ENCODE results near the gene KCNH5.
A peak's percentile ranks its signal among the peaks of the same experiment; 100 is the strongest.

KCNH5 gene

DNA sequence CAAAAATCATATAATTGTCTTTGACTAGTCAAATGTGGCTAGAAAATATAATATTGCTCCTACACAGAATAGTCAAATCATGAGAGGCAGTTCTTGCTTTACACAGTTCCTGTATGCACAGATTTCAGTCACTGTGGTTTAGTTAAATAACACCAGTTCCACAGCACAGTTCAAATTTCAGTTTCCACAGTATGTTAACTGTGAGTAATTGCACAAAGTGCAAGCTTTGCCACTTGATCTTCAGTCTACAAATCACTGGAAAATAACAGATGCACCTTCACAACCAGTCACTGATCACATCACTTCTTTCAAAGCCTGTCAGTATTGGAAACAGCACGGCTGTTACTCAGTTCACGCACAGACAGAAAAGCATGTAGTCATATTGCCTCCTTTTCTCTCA is 38.7 kb downstream of the KCNH5 start:
- no peak for DNase-seq (ENCODE audit: low read depth in 2 of 2)

DNA sequence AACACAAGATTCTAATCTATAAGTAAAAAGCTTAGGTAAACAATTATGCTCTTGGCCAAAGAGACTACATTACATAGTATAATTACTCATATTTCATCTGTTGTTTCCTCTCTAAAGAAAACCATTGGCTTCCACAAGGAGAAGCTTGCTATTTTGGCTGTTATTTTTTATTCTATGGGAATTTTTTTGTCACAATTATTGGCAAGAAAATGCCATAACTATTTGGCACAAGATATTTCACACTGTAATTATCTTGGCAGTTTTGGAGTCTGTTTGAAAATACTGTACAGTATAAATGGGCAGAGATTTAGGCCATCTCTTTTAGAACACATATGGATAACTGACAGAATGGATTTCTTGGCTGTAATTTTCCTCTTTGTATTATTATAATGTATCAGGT is 51.2 kb downstream of the KCNH5 start:
- DNase-seq (ENCODE audit: low read depth in 2 of 2), result no peak

DNA sequence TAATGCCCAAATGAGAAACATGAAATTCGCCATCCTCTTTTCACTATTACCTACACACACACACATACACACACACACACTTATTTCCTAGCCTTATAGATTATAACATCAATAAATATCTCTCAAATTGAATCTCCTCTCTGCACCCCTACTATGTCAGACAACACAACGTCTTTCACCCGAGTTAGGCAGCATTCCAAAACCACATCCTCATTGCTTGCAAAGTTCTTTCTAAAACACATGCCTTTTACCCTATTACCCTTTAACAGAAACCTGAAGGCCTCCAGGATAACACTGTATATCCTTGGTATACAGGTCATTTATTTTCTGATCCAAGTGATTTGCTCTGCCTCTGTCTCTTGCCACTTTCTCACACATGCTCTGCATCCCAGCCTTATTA is 56.3 kb downstream of the KCNH5 start:
- peak in 1 of 2 experiments; percentile 1 for DNase-seq (ENCODE audit: low read depth in 2 of 2)

DNA sequence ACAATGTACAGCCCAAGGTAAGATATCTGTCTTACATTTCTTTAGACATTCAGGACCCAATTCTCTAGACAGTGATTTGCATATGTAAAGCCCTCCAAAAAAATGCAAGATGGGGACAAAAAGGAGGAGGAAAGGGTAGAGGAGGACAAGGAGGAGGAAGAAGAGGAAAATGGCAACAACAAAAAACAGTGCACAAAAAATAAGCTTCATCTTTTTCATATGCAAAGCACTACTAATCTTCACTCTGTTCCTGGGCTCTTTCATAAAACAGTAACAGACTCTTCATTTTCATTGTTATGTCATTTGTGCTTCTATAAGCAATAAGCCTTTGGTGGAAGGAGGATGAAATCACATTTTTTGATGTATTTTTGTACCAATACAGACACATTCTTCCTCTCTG is 61.4 kb downstream of the KCNH5 start:
- DNase-seq (ENCODE audit: low read depth in 2 of 2), result no peak

DNA sequence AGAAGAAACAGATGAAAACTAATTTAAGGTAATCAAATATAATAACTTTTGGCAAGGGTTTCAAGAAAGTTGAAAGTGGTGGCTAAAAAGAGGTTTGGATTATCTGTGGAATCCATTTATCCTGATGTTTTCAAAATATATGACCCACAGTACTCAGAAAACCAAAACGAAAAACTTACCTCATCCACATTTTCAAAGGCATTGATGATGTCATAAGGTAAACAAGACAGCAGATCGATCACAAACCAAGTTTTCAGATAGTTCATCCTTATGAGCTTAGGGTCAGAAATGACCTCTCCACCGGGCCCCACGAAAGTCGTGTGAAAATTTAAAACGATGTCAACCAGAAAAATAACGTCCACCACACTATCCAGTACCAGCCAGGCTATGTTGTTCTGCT is 64.6 kb downstream of the KCNH5 start:
- DNase-seq (ENCODE audit: low read depth in 2 of 2), result no peak

DNA sequence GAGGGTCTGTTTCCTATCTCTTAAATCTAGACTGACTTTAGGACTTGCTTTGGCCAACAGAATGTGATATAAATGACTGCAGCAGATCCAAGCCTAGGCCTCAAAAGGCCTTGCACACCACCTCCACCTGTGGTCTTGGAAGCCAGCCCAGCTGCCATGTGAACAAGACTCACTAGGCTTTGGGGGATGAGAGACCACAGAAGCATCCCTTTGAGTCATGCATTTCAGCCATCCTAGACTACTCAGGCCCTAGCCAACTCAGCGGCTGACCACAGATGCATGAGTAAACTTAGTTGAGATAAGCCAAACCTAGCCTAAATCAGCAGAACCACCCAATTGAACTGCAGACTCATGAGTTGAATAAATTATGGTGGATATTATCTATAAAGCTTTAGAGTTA is 87.7 kb downstream of the KCNH5 start:
- DNase-seq (ENCODE audit: low read depth in 2 of 2), result peak; percentile 75 to 78

DNA sequence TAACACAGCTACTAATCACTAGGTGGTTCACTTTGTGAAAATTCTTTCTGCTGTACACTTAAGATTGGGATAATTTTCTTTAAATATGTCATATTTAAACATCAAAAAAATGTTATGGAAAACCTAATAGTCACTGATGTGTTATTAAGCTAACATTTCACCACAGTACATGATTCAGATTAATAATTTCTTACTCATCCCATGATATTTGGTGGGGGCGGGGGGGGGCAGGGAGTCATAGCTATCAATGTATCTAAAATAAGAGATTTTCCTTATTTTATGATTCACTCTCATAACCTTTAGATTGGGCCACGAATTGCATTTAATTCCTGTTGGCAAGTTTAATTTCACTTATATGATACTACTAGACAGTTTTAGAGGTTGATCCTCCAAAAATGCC is 88.8 kb downstream of the KCNH5 start:
- peak in 1 of 2 experiments; percentile 3 for DNase-seq (ENCODE audit: low read depth in 2 of 2)

DNA sequence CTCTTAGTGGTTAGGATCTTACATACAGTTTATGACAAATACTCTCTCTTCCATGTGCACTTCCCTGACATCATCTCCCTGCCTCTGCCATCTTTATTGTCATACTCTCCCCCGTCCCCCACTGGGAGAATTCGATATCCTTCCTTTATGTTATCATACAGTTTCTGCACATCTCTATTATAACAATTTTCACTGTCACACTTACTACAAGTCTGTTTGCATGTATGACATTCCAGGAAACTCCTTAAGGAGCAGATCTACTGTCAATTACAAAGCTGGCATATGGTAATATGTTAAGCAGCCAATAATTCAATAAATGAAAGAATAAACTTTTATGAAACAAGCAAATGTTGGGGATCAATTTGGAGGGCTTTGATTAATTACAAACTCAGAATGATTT is 91.1 kb downstream of the KCNH5 start:
- DNase-seq (ENCODE audit: low read depth in 2 of 2), result no peak

DNA sequence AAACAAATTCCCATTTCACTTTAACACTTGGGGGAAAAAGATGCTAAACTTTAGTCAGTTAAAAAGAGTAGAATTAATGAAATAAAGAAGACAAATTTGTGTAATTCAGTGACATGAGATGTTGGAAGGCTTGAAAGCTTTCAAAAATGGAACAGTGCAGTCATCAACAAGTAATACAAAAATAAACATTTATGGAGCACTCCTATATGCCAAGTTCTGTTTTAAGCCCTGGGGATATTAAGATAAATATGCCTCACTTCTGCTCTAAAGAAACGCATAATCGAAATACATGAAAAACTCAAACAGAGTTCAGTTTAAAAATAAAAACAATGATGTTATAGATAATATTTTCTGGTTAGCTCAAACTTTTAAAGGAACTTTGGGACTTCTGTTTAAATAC is 93.0 kb downstream of the KCNH5 start:
- DNase-seq (ENCODE audit: low read depth in 2 of 2), result no peak

DNA sequence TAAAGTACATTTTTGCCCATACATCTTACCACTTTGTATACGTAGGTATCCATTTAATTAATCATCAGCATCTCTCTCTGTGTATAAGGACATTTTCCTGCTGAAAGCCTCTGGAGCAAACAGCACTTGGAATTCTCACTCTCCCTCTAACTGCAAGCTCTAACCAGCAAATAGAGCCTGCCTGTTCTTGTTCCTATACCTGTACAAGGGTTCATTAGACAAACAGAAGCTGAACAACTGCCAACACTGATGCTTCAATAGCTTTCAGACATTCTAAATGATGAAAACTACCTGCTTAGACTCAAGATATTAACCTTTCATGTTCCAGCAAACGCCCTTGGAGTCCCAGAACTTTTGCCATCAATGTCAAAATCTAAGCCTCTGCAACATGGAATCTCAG is 98.0 kb downstream of the KCNH5 start:
- no peak for DNase-seq (ENCODE audit: low read depth in 2 of 2)

DNA sequence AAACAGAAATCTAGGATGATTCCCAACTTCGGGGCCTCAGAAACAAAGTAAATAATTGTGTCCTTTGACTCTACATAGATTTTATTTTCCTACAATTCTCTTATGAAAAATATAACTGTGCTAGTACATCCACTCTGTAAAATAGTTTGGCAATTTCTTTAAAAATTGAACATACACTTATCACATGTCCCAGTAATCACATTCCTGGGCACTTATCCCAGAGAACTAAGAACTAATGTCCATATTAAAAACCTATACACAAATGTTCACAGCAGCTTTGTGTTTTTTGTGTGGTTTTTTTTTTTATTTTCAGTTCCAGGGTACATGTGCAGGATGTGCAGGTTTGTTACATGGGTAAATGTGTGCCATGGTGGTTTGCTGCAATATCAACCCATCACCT is 99.0 kb downstream of the KCNH5 start:
- DNase-seq (ENCODE audit: low read depth in 2 of 2), result no peak

DNA sequence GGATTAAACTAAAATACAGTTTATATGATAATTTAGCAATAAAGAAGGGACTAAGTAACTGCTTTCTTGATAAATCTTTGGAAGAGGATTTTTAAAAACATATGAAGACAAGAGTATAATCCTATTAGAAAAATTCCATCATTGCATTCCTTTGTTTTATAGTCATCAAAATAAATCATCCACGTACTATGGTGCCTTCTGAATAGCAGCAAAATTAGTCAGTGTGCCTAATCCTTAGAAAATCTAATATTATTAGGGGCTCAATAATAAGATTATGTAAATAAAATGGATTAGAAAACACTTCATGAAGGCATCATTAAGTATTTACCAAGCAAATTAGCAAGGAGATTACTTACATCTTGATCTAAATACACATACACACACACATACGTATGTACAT is 102.1 kb downstream of the KCNH5 start:
- DNase-seq (ENCODE audit: low read depth in 2 of 2), result peak in 1 of 2 experiments; percentile 6

DNA sequence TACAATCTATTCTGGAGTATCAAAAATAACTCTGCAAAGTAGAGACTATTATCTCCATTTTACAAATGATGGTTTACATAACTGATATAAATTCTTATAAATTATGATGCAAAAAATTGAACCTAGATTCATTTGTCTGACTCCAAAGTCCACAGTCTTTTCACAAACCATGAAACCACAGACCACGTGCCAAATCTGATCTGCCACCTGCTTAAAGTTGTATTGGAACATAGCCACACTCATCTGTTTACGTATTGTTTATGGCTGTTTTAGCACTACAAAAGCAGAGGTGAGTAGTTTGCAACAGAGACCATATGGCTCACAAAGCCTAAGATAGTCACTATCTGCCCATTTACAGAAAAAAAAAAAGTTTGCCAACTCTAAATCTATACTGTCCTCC is 105.3 kb downstream of the KCNH5 start:
- DNase-seq (ENCODE audit: low read depth in 2 of 2), result no peak

DNA sequence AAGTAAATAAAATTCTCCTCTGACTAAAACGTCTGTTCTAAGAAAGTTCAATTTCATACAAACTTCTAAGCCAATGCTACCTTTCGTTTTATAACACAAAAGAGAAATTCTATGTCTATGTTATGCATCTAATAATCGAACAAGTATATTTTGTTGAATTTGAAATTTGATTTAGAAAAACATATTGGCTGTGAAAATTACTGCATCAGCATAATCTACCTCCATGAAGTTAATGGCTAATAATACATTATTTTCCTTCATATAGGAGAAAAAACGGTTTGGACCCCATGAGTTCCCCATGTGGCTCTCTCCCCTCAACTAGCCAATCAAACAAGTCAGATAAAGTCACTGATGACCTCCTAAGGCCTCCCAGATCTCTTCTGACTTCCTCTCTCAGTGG is 106.5 kb downstream of the KCNH5 start:
- no peak for DNase-seq (ENCODE audit: low read depth in 2 of 2)

DNA sequence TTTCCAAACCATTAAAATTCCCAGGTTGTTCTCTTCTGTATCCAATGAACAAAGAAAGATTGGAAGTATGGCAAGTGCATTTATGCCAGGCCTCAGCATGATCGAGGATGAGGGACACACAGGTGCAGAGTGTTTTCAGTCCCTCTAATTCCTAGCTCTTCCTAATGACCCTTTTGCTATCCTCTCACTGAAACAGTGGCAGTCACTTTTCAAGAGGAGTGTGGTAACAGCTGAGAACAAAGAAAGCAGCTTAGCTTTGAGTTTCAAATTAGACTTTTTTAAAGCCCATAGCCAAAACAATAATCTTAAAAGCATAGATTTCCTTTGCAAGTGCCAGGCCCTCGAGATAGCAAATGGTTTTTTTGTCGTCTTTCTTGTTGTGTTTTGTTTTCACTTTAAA is 110.8 kb downstream of the KCNH5 start:
- DNase-seq (ENCODE audit: low read depth in 2 of 2), result no peak

DNA sequence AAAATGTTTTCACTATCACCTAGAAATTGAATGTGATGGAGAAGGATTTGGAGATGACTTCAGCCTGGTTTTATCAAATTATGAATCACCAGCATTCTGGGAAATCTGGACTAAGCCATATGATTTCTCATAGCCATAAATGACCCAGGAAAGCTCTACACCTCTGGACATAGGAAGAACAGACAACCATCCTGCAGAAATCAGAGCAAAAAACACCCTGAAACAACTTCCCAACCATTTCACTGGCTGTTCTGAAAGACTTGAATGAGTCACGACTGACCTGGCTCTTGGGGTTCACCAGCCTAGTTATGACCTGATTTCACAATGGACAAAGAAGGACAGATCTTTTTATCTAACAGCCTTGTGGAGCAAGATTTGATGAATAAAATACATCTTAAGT is 123.8 kb downstream of the KCNH5 start:
- DNase-seq (ENCODE audit: low read depth in 2 of 2), result no peak

DNA sequence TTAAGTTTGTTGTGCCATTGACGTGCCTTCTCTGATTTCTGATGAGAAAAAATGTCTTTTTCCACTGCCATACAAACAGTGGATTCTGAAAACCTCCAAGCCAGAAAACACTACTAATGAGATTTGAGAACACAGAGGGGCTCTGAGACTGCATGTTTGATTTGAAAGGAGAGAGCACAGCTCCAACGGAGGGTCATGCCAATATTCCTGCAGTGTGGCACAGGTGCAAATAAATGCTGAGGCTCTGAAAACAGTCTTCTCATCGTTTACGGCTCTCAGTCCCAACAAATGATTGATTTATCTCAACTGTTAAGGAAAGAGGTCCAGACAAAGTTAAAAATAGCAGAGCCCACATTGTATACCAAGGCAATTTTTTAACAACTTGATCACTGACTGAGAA is 128.7 kb downstream of the KCNH5 start:
- no peak for DNase-seq (ENCODE audit: low read depth in 2 of 2)

DNA sequence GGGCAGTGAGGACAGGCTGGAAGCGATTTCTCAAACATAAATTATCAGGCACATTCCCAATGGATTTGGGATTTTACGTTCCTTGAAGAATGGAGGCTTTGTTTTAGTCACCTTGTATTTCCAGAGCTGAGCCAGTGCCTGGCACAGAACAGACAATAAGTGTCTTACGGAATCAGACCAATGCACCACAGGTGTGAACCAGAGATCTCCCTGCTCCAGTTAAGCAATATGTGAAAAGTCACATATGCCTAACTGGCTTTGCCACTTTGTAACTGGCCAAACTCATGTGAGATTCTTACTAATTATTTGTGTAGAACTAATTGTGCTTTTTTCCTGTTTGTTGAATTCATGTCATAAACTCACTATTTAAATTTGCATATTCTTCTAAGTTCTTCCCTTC is 130.4 kb downstream of the KCNH5 start:
- DNase-seq (ENCODE audit: low read depth in 2 of 2), result no peak

DNA sequence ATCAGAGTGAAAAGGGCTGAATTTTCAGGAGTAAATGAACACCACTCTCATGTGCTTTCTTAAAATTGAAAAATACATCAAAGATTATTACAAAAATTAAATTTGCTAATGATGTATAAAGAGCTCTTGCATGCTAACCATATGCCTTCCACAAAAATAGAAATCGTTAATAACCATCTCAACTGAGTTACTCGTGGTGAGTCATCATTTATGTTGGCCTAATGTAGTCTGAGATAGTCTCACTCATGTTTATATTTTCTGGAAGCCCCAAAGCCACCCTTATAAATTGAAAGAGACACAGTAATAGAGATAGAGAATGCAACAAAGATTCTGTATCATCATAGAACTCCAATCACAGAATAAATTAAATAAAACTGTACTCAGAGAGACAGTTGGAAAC is 131.2 kb downstream of the KCNH5 start:
- peak; percentile 6 for DNase-seq (ENCODE audit: low read depth in 2 of 2)

DNA sequence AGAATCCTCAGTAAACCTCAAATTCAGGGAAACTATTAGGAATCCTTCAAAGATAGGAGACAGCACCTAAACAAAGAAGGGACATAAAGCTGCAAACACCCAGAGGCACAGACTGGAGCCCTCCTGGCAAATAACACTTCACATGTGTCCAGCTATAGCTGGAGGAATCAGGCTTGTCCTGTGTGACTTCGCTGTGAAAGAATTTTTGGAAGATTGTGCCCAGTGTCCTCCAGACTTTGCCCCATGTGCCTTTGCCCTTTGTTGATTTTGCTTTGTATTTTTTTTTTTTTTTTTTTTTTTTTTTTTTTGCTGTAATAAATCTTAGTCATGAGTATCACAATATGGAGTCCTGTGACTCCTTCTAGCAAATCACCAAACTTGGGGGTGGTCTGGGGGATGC is 136.8 kb downstream of the KCNH5 start:
- DNase-seq (ENCODE audit: low read depth in 2 of 2), result no peak

DNA sequence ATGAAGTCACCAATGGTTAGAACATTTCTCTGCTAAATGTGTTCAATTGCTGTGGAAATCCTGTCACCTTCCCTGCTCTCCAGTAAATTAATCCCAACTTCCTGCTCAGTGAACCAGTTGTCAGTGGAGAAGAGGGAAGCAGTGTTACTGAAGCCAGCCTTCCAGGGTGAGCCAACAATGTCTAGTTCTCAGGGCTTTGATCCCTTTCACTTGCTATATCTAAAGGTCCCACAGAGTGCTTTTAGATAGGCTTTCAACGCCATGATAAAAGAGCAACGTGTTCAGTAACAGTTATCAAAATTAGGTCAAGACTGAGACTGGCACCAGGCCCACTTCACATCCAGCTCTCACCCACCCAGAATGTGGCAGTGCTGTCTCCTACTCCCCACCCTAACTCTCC is 139.7 kb downstream of the KCNH5 start:
- no peak for DNase-seq (ENCODE audit: low read depth in 2 of 2)

DNA sequence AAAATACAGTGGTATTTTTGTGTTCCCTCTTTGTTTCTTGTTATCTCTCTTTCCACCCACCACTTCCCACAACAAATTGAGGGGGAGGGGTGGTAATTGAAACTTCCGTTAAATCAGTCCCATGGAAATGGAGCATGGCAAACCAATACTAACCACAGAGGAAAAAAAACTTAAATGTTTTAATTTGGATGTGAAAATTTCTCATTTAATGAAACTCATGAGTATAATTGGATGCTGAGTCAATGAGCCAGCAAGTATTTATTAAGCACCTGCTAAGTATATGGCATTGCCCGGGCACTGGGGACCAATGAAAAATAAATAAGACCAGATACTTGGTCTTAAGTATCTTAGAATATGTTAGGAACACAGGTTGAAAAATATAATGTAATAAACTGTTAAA is 147.5 kb downstream of the KCNH5 start:
- no peak for DNase-seq (ENCODE audit: low read depth in 2 of 2)

DNA sequence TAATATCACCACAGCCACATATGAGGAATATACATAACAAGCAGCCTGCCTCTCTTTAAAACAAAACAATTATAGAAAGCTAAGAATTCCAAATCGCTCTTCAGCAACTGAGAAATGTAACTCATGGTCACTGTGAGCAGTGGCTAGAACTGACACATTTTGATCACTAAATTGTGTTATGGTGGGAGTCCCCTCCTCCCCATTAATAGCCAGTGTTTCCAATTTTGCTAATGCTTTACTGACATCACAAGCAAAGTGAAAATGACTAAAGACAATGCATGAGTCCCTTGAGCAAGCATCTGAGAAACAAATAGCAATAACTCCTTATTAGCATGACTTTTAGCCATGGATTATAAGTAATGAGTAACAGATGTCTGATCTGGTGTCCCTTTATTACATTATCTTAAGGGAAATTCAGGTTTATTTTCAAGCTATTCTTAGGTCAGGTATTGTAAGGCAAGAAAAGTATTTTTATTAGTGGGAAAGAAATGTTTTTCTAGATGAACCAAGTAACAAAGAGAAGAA is 148.3 kb downstream of the KCNH5 start:
- no peak for DNase-seq (ENCODE audit: low read depth in 2 of 2)

DNA sequence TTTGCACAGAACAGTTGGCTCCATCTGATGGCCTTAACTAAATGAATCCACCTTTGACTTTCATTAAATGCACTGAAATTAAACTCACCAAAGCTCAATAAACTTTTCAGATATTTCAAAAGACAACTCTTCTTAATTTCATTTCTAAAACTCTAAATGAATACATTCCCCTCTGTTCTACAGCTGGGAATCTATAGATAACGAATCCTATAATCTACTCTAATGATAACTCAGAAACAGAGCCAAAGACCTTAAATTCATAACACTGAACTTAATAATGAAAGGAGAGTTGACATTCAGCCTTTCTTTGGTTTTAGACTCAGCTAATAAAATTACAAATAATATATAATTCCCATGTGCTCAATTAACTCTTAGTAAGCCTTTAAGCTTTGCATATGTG is 150.5 kb downstream of the KCNH5 start:
- no peak for DNase-seq (ENCODE audit: low read depth in 2 of 2)

DNA sequence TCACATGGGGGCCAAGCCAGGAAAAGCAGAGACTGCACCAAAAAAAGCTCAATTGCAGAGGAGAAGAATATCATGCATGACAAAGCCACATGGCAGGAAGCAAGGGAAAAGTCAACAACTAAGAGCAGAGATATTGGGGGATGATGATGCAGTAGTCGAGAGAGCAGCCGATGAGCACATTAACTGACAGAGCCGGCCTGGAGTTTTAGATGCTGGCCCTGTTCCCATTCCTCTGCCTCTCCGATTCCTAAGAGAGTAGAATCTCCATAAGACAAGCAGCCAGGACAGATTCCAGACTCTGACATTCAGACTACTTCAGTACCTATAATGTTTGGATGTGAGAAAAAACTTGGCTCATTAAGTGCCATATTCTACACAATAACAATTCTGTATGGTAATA is 155.9 kb downstream of the KCNH5 start:
- no peak for DNase-seq (ENCODE audit: low read depth in 2 of 2)

All from fibroblast of skin of left quadriceps (primary cell).